ENCODE data around the gene SCFD1.

SCFD1 gene

GRCh38 chr14:30759172-30760125 is 137.3 kb downstream of the SCFD1 start:
- H3K27ac ChIP-seq, result no peak overlapping the region
- no peak overlapping the region for H3K4me3 ChIP-seq (ENCODE audit: low read depth in 1 of 2, low read length in 1 of 2)
- no peaks in the 10 kb centered on the region for H3K9me3 ChIP-seq
- H3K27me3 ChIP-seq, result no peaks in the 10 kb centered on the region
- H3K4me1 ChIP-seq (ENCODE audit: control insufficient read depth in 1 of 2, insufficient read depth in 1 of 2, low read depth in 1 of 2, low read length in 1 of 2), result no peaks in the 10 kb centered on the region
- no peak for TF ChIP-seq CTCF (IDR thresholded peaks at IDR 0.05)
- no peaks in the 10 kb centered on the region for H3K36me3 ChIP-seq

- no peak for TF ChIP-seq CTCF (IDR thresholded peaks at IDR 0.05)
- Histone ChIP-seq H3K9me3 (no peaks in the 10 kb centered on the region), H3K36me3 (no peaks in the 10 kb centered on the region), H3K4me3 (ENCODE audit: low read depth in 1 of 2, low read length in 1 of 2) (no peak overlapping the region), H3K27me3 (no peaks in the 10 kb centered on the region), H3K27ac (no peak overlapping the region), H3K4me1 (ENCODE audit: control insufficient read depth in 1 of 2, insufficient read depth in 1 of 2, low read depth in 1 of 2, low read length in 1 of 2) (no peaks in the 10 kb centered on the region)
These were observed 141.8 kb downstream of the SCFD1 start for GRCh38 chr14:30763891-30764290.

- H3K27me3 ChIP-seq, result peaks cover 25% of the 10 kb centered on the region
- H3K4me3 ChIP-seq (ENCODE audit: low read depth in 1 of 2, low read length in 1 of 2), result no peak overlapping the region
- TF ChIP-seq CTCF (IDR thresholded peaks at IDR 0.05), result no peak
These were observed 145.5 kb downstream of the SCFD1 start for GRCh38 chr14:30767624-30768023.

DNA sequence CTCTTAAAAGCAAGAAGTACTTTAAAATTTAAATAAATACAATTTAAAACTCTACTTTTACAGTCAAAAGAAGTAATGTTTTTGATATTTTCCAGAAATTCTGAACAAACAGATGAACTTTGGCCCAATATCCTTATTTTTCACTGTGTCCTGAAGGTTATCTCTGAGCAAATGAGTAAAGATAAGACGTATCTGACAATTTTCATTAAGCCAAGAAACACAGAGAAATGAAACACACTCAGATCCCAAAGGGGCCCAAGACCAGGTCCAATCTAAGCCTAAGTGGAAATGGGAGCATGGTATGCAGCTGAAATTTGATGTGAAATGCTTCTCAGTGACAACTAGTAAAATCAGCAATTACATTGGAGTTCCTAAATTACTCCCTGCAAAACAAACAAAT is 146.7 kb downstream of the SCFD1 start:
- TF ChIP-seq CTCF (IDR thresholded peaks at IDR 0.05), result no peak
- no peak overlapping the region for H3K27ac ChIP-seq
- H3K4me1 ChIP-seq (ENCODE audit: control insufficient read depth in 1 of 2, insufficient read depth in 1 of 2, low read depth in 1 of 2, low read length in 1 of 2), result no peaks in the 10 kb centered on the region
- H3K36me3 ChIP-seq, result no peaks in the 10 kb centered on the region
- no peak overlapping the region for H3K4me3 ChIP-seq (ENCODE audit: low read depth in 1 of 2, low read length in 1 of 2)
- peaks cover 28% of the 10 kb centered on the region for H3K27me3 ChIP-seq
- no peaks in the 10 kb centered on the region for H3K9me3 ChIP-seq

More at GRCh38 chr14:30767624-30768023, 145.5 kb downstream of the SCFD1 start:
- no peak overlapping the region for H3K27ac ChIP-seq
- H3K4me1 ChIP-seq (ENCODE audit: control insufficient read depth in 1 of 2, insufficient read depth in 1 of 2, low read depth in 1 of 2, low read length in 1 of 2), result no peaks in the 10 kb centered on the region
- H3K9me3 ChIP-seq, result no peaks in the 10 kb centered on the region
- no peaks in the 10 kb centered on the region for H3K36me3 ChIP-seq

- Histone ChIP-seq H3K27ac (no peak overlapping the region), H3K4me3 (ENCODE audit: low read depth in 1 of 2, low read length in 1 of 2) (no peak overlapping the region), H3K36me3 (no peaks in the 10 kb centered on the region), H3K9me3 (no peaks in the 10 kb centered on the region), H3K27me3 (peaks cover 28% of the 10 kb centered on the region), H3K4me1 (ENCODE audit: control insufficient read depth in 1 of 2, insufficient read depth in 1 of 2, low read depth in 1 of 2, low read length in 1 of 2) (no peaks in the 10 kb centered on the region)
- no peak for TF ChIP-seq CTCF (IDR thresholded peaks at IDR 0.05)
These were observed 148.3 kb downstream of the SCFD1 start for GRCh38 chr14:30770376-30770775.

All from neutrophil (primary cell).